Activated T-cell treated with anti-CD3 and anti-CD28 coated beads for 48 hours (primary cell): ENCODE data around the gene GUCY2D.

ENCODE experiments used
- DNase-seq: peaks from one replicate; pipeline ENCODE4 v3.0.0-alpha.2; 2020; ENCODE audit warnings: low read depth

The GUCY2D gene

GRCh38 chr17:8064561-8065019, 62.2 kb downstream of the GUCY2D start:
- no peak for DNase-seq

GRCh38 chr17:8066841-8067775, 64.7 kb downstream of the GUCY2D start:
- no peak for DNase-seq

DNA sequence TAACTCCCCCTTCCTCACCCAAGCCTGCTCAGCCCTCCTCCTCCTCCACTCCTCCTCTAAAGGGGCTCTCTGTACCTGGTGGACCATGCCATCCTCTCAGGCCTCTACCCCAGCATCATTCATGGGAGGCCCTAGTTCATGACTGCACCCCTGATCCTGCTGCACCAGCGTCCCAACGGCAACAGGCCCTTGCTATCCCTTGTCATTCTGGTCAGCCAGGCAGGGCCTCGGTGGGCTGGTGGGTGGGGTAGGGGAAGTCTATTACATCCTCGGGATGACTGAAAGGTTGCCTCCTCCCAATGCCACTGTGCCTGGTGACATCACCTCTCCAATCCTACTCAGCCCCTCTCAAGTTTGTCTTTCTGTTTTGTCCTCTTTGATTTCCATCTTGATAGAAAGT, 65.4 kb downstream of the GUCY2D start:
- no peak for DNase-seq

- no peak for DNase-seq
Measured at GRCh38 chr17:8068736-8069586, 66.5 kb downstream of the GUCY2D start.

DNA sequence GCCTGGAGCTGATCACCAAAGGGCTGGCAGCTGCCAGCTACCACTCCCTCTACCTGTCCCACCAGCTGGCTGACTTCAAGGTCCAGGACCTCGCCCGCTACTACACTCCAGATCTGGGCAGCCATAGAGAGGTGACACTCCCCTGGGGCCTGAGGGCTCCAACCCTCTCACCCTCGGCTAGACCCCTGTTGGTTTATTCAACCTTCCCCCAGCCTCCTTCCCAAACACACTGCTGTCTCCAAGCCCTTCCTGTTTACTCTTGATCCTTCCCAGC, 67.1 kb downstream of the GUCY2D start:
- DNase-seq, result no peak
